MM.1S (cell line): ENCODE results near the gene SCAND1.

Experiments
- CTCF ChIP-seq: fragments of 300-600 bp; sonication (generic); IDR thresholded peaks from 2 replicates; pipeline ENCODE4 v1.5.1; 2016; ENCODE audit warnings: antibody characterized with exemption, low read length, mixed read lengths
- EZH2 ChIP-seq: fragments of 300-600 bp; sonication (generic); optimal IDR thresholded peaks from 2 replicates; pipeline ENCODE3; 2017; ENCODE audit warnings: low read depth, mild to moderate bottlenecking, antibody characterized with exemption, low read length, mixed read lengths
- EZH2phosphoT487 ChIP-seq: fragments of 300-600 bp; sonication (generic); IDR thresholded peaks from 2 replicates; pipeline ENCODE4 v1.6.1; 2018; ENCODE audit warnings: antibody characterized with exemption, low read length

GRCh38 chr20:35907017-35907701 is 47.1 kb downstream of the SCAND1 start:
- no peak for TF ChIP-seq CTCF
- no peak for TF ChIP-seq EZH2
- TF ChIP-seq EZH2phosphoT487, result no peak
